KMS-11 (cell line): Measurements from ENCODE around the gene RAD51B.

ENCODE experiments used
- H2AFZ ChIP-seq: fragments of 200-600 bp; sonication (generic); 2 replicates; pipeline ENCODE4 v1.6.1; 2016; ENCODE audit warnings: antibody characterized with exemption, mixed run types, low read depth
- H3K27ac ChIP-seq: fragments of 200-600 bp; sonication (generic); 2 replicates; pipeline ENCODE4 v1.6.1; 2016; ENCODE audit warnings: mild to moderate bottlenecking, mixed run types
- H3K27me3 ChIP-seq: fragments of 200-600 bp; sonication (generic); 2 replicates; pipeline ENCODE4 v1.6.1; 2017; ENCODE audit warnings: mild to moderate bottlenecking, low read depth, mixed run types, moderate library complexity; ENCODE audit not compliant: insufficient read depth
- H3K36me3 ChIP-seq: fragments of 200-600 bp; sonication (generic); 2 replicates; pipeline ENCODE4 v1.6.1; 2017; ENCODE audit warnings: mild to moderate bottlenecking, mixed run types; ENCODE audit not compliant: insufficient read depth
- H3K4me1 ChIP-seq: fragments of 200-600 bp; sonication (generic); 2 replicates; pipeline ENCODE4 v1.6.1; 2016; ENCODE audit warnings: mild to moderate bottlenecking, low read depth, mixed run types; ENCODE audit not compliant: poor library complexity, severe bottlenecking
- H3K4me2 ChIP-seq: fragments of 200-600 bp; sonication (generic); 2 replicates; pipeline ENCODE4 v1.7.0; 2016; ENCODE audit warnings: mild to moderate bottlenecking, mixed run types
- H3K4me3 ChIP-seq: fragments of 200-600 bp; sonication (generic); IDR thresholded peaks from 2 replicates; pipeline ENCODE4 v1.6.1; 2017; ENCODE audit warnings: low read depth, low read length, mixed read lengths; ENCODE audit not compliant: insufficient read depth
- H3K79me2 ChIP-seq: fragments of 200-600 bp; sonication (generic); 2 replicates; pipeline ENCODE4 v1.6.1; 2016; ENCODE audit warnings: low read depth, mixed run types; ENCODE audit not compliant: insufficient read depth
- H3K9ac ChIP-seq: fragments of 200-600 bp; sonication (generic); 2 replicates; pipeline ENCODE4 v1.6.1; 2016; ENCODE audit warnings: mild to moderate bottlenecking, mixed run types
- H4K20me1 ChIP-seq: fragments of 200-600 bp; sonication (generic); 2 replicates; pipeline ENCODE4 v1.6.1; 2016; ENCODE audit warnings: mild to moderate bottlenecking, mixed run types; ENCODE audit not compliant: insufficient read depth
- TF ChIP-seq, protein P1 (sequence below): fragments of 200-600 bp; sonication (generic); conservative IDR thresholded peaks from 2 replicates; pipeline ENCODE4 v1.6.1; 2017; ENCODE audit warnings: low read depth, mild to moderate bottlenecking, antibody characterized with exemption, low read length, moderate library complexity, mixed read lengths

Gene RAD51B

DNA sequence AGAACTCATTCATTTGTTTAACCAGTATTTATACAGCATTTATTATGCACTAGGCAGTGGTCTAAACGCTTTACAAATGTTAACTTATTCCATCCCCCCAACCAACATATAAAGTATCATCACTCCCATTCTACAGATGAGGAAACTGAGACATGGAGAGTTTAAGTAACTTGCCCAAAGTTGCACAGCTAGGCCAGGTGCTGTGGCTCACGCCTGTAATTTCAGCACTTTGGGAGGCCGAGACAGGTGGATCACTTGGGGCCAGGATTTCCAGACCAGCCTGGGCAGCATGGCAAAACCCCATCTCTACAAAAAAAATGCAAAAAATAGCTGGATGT lies 935.4 kb downstream of the RAD51B start:
- Histone ChIP-seq H3K4me3 (no peak overlapping the region), H3K36me3 (no peaks in the 10 kb centered on the region), H2AFZ (no peak overlapping the region), H4K20me1 (no peaks in the 10 kb centered on the region), H3K4me2 (no peak overlapping the region), H3K27me3 (no peaks in the 10 kb centered on the region), H3K27ac (no peak overlapping the region), H3K9ac (no peak overlapping the region), H3K4me1 (no peaks in the 10 kb centered on the region), H3K79me2 (no peaks in the 10 kb centered on the region)
- TF ChIP-seq, protein P1, sequence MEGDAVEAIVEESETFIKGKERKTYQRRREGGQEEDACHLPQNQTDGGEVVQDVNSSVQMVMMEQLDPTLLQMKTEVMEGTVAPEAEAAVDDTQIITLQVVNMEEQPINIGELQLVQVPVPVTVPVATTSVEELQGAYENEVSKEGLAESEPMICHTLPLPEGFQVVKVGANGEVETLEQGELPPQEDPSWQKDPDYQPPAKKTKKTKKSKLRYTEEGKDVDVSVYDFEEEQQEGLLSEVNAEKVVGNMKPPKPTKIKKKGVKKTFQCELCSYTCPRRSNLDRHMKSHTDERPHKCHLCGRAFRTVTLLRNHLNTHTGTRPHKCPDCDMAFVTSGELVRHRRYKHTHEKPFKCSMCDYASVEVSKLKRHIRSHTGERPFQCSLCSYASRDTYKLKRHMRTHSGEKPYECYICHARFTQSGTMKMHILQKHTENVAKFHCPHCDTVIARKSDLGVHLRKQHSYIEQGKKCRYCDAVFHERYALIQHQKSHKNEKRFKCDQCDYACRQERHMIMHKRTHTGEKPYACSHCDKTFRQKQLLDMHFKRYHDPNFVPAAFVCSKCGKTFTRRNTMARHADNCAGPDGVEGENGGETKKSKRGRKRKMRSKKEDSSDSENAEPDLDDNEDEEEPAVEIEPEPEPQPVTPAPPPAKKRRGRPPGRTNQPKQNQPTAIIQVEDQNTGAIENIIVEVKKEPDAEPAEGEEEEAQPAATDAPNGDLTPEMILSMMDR: no peak

DNA sequence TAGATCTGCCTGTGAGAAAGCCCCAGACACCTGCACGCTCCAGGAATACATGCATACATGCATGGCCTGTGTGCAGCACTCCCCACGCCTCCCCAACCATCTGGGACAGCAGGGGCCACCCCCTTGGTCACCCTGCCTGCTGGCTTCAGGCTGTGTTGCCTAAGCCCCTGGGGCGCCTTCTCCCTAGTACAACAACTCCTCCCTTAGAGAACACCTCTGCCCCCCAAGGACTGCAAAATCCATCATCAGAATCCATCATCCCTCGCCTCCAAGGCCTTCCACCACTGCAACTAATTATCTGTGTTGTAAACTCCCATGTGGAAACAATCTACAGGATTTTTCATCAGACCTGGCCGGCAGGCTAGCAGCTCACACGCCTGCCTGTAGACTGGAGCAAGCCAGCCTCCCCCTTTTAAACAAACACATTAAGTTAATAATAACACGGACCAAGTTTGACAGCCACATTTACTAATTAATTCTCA lies 936.5 kb downstream of the RAD51B start:
- Histone ChIP-seq H3K27me3 (no peaks in the 10 kb centered on the region), H3K4me3 (no peak overlapping the region), H4K20me1 (no peaks in the 10 kb centered on the region), H3K36me3 (no peaks in the 10 kb centered on the region), H2AFZ (no peak overlapping the region), H3K4me2 (no peak overlapping the region), H3K9ac (no peak overlapping the region), H3K4me1 (no peaks in the 10 kb centered on the region), H3K79me2 (no peaks in the 10 kb centered on the region), H3K27ac (no peak overlapping the region)
- TF ChIP-seq, protein P1: no peak

DNA sequence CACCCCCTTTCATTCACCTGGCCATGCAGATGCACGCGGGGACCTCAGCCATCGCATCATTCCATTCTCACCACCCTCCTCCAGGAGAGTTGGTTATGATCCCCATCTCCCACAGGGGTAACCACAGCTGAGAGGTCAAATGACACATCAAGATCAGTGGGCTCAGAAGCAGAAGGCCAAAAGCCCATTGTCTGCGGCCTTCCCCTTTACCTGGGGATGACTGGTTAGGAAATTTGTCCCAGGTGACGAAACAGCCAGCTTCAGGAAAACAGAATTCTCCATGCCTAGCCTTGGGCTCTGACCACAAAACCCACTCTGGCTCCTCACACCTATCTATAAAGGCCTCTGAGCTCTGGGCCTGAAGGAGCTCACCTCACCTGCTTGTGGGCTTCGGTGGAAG lies 937.2 kb downstream of the RAD51B start:
- H3K4me3 ChIP-seq: no peak overlapping the region

GRCh38 chr14:68757618-68758081 lies 938.1 kb downstream of the RAD51B start:
- no peak overlapping the region for H3K4me2 ChIP-seq
- no peak overlapping the region for H3K9ac ChIP-seq
- no peak overlapping the region for H3K4me3 ChIP-seq
- H3K79me2 ChIP-seq: no peaks in the 10 kb centered on the region
- H4K20me1 ChIP-seq: no peaks in the 10 kb centered on the region
- no peaks in the 10 kb centered on the region for H3K36me3 ChIP-seq
- no peak overlapping the region for H2AFZ ChIP-seq
- TF ChIP-seq, protein P1: no peak
- H3K27ac ChIP-seq: no peak overlapping the region
- H3K4me1 ChIP-seq: no peaks in the 10 kb centered on the region
- H3K27me3 ChIP-seq: no peaks in the 10 kb centered on the region

More for the DNA sequence above, 937.2 kb downstream of the RAD51B start:
- Histone ChIP-seq H3K27me3 (no peaks in the 10 kb centered on the region), H3K4me1 (no peaks in the 10 kb centered on the region), H3K79me2 (no peaks in the 10 kb centered on the region), H2AFZ (no peak overlapping the region), H3K9ac (no peak overlapping the region), H3K36me3 (no peaks in the 10 kb centered on the region), H3K27ac (no peak overlapping the region), H3K4me2 (no peak overlapping the region), H4K20me1 (no peaks in the 10 kb centered on the region)
- TF ChIP-seq, protein P1: no peak
